ENCODE results near the gene RIMS3. TPM values are rescaled to one million over a fixed set of nuclear protein-coding genes. Genes with fewer than 3 reads are reported as not detected.
"Not testable (repeated sequence)": the region's sequence is repeated elsewhere in the genome, so short reads cannot be mapped to it uniquely, and the experiment has no call there.

Gene RIMS3
- total RNA-seq, 1 donor from 2014 or later, result 2.9 TPM

DNA sequence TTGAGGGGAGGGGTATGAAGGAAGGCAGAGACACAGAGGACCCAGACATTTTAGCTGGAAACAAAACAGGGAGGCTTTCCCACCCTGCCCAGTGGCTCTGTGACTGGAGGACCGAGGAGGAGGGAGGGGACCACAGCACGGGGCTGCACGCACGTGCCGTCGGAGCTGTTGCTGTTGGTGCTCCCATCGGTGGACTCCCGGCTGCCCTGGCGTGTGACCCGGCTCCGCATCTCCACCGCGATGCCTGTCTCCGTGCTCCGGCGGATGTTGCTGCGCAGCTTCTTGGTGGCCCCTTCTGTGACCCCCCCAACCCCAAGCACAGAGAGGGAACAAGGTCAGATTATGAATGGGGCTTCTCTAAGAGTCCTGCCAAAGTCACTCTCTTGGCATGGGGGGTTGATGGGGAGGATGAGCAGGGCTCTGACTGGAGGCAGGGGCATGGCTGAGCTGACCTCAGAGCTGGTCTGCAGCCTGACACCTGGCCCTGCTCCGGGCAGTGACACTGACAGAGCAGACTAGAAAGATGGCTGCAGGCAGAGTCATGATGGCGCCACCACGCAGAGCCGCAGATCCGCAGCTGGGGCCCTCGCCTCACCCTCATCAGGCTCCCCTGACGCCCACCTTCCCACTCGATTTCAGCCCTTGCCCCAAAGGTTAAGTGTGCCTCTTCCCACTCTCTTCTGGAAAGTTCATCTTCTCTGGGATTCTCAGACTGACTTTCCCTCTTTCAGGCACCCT is 29.6 kb downstream of the RIMS3 start:
- no peak overlapping the region for H3K4me3 ChIP-seq (ENCODE audit: low read depth, low read length)
- no peak for DNase-seq (ENCODE audit: low read depth)
- no peak for TF ChIP-seq CTCF (IDR thresholded peaks at IDR 0.05; ENCODE audit: insufficient read depth, low read length, poor library complexity, severe bottlenecking)
- H3K27me3 ChIP-seq (ENCODE audit: control insufficient read depth, insufficient read depth, low read length), result no peaks in the 10 kb centered on the region
- no peaks in the 10 kb centered on the region for H3K36me3 ChIP-seq (ENCODE audit: control insufficient read depth, insufficient read depth, low read length)

DNA sequence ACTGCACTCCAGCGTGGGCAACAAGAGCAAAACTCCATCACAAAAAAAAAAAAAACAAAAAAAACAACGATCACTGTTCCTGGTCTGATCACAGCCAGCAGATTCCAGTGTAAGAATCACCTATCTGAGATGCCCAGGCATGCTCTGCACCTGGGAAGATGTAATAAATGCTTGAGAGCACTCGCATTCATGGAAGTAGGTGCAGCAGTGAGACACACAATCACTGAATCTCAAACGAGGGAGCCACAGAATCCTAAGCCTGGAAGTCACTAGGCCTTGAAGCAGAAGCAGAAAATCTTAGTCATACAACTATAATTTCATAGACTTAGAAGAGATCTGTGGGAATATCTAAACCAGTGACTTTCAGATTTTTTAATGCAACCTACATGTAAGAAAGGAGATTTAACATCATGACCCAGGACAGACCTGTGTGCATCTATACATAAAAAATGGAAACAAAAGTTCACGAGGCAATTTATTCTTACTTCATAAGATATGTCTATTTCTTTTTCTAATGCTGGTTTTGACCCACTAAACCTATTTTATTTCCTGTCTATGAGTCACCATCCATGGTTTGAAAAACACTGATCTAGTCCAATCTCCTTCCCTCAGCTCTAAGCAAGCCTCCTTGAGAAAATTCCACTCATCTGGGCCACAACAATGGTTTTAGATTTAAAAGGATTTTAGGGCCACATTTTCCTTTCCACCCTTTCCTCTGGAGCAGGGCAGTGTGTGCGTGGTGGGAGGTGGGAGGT is 30.4 kb downstream of the RIMS3 start:
- Histone ChIP-seq H3K36me3 (ENCODE audit: control insufficient read depth, insufficient read depth, low read length) (no peaks in the 10 kb centered on the region), H3K27me3 (ENCODE audit: control insufficient read depth, insufficient read depth, low read length) (no peaks in the 10 kb centered on the region), H3K4me3 (ENCODE audit: low read depth, low read length) (no peak overlapping the region)
- no peak for TF ChIP-seq CTCF (IDR thresholded peaks at IDR 0.05; ENCODE audit: insufficient read depth, low read length, poor library complexity, severe bottlenecking)
- DNase-seq (ENCODE audit: low read depth), result no peak

- Histone ChIP-seq H3K36me3 (ENCODE audit: control insufficient read depth, insufficient read depth, low read length) (no peaks in the 10 kb centered on the region), H3K4me3 (ENCODE audit: low read depth, low read length) (no peak overlapping the region), H3K27me3 (ENCODE audit: control insufficient read depth, insufficient read depth, low read length) (no peaks in the 10 kb centered on the region)
- no peak for TF ChIP-seq CTCF (IDR thresholded peaks at IDR 0.05; ENCODE audit: insufficient read depth, low read length, poor library complexity, severe bottlenecking)
- DNase-seq (ENCODE audit: low read depth), result no peak
Observed at GRCh38 chr1:40633931-40634376, 31.5 kb downstream of the RIMS3 start.

DNA sequence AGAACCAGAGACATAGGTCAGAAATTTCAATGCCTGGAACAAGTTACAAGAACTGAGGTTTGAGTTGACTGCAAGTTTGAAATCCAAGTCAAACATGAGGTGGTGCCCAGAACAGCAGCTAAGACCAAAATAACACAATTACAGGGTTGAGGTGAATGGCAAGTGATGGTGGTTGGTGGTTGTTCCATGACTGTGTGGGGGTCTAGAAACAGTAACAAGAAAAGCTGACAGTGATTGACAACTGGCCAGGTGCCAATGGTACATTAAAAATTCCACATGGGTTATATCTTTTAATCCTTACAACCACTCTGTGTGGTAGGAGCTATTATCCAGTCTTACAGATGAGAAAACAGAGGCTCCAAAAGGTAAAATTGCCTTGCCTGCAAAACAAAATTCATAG is 32.0 kb downstream of the RIMS3 start:
- H3K36me3 ChIP-seq (ENCODE audit: control insufficient read depth, insufficient read depth, low read length), result no peaks in the 10 kb centered on the region
- H3K27me3 ChIP-seq (ENCODE audit: control insufficient read depth, insufficient read depth, low read length), result no peaks in the 10 kb centered on the region
- no peak for TF ChIP-seq CTCF (IDR thresholded peaks at IDR 0.05; ENCODE audit: insufficient read depth, low read length, poor library complexity, severe bottlenecking)
- no peak overlapping the region for H3K4me3 ChIP-seq (ENCODE audit: low read depth, low read length)
- no peak for DNase-seq (ENCODE audit: low read depth)

- Histone ChIP-seq H3K36me3 (ENCODE audit: control insufficient read depth, insufficient read depth, low read length) (no peaks in the 10 kb centered on the region), H3K4me3 (ENCODE audit: low read depth, low read length) (no peak overlapping the region), H3K27me3 (ENCODE audit: control insufficient read depth, insufficient read depth, low read length) (no peaks in the 10 kb centered on the region)
- peak; percentile 34 for TF ChIP-seq CTCF (IDR thresholded peaks at IDR 0.05; ENCODE audit: insufficient read depth, low read length, poor library complexity, severe bottlenecking)
- DNase-seq (ENCODE audit: low read depth), result no peak
Observed at GRCh38 chr1:40630488-40631223, 34.8 kb downstream of the RIMS3 start.

DNA sequence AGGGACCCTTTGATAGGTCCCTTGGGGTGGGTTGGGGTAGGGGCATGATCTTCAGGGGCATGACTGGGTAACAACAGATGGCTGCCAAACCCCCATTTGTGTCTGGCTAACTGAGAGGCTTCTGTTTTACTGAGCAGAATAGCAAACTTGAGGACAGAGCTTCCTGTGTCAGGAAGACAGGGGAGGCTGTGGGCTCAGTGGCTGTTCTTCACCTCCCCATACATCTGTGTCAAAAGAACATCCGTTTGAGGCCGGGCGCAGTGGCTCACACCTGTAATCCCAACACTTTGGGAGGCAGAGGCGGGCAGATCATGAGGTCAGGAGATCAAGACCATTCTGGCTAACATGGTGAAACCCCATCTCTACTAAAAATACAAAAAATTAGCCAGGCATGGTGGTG is 35.9 kb downstream of the RIMS3 start:
- H3K36me3 ChIP-seq (ENCODE audit: control insufficient read depth, insufficient read depth, low read length); H3K4me3 ChIP-seq (ENCODE audit: low read depth, low read length); H3K27me3 ChIP-seq (ENCODE audit: control insufficient read depth, insufficient read depth, low read length); DNase-seq (ENCODE audit: low read depth): not testable (repeated sequence)

All from kidney epithelial cell (primary cell).